ENCODE measurements around the gene WDFY2.

- TF ChIP-seq CTCF (IDR thresholded peaks at IDR 0.05; ENCODE audit: insufficient read depth, low read length, poor library complexity, severe bottlenecking) = no peak
- TF ChIP-seq EZH2phosphoT487 (conservative IDR thresholded peaks at IDR 0.05; ENCODE audit: low read length) = no peak
These were observed 60.9 kb downstream of the WDFY2 start for GRCh38 chr13:51645154-51645650.
